NCI-H345 treated with DMSO at 0.1 percent for 48 hours (cell line): Measurements from ENCODE around the gene TTC39C.
"Not testable (repeated sequence)": the region's sequence is repeated elsewhere in the genome, so short reads cannot be mapped to it uniquely, and the experiment has no call there.

ENCODE experiments used
- DNase-seq: peaks from one replicate; lab custom pipeline; 2025; ENCODE audit not compliant: unreplicated experiment; lab: John Stamatoyannopoulos, UW

The TTC39C gene

DNA sequence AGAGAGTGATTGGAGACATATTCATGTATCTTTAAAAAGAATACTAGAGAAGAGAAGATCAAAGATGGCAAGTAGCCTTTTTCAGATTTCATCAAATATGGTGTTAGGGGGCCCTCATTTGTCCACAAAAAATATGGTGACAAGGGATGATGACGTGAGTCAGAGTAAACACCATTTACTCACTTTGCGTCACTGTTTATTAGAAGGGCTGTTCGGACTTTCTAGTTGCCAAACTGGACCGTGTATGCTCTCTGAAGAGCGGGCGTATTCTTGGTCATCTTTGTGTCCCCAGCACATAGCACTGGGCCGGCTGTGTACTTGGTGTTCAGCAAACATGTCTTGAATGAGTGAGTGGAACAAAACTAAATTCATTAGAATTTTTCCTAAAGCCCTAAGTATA lies 37.5 kb downstream of the TTC39C start:
- no peak for DNase-seq

- DNase-seq = no peak
These were observed 38.7 kb downstream of the TTC39C start for GRCh38 chr18:24053211-24053610.

GRCh38 chr18:24054130-24054529 lies 39.6 kb downstream of the TTC39C start:
- no peak for DNase-seq

DNA sequence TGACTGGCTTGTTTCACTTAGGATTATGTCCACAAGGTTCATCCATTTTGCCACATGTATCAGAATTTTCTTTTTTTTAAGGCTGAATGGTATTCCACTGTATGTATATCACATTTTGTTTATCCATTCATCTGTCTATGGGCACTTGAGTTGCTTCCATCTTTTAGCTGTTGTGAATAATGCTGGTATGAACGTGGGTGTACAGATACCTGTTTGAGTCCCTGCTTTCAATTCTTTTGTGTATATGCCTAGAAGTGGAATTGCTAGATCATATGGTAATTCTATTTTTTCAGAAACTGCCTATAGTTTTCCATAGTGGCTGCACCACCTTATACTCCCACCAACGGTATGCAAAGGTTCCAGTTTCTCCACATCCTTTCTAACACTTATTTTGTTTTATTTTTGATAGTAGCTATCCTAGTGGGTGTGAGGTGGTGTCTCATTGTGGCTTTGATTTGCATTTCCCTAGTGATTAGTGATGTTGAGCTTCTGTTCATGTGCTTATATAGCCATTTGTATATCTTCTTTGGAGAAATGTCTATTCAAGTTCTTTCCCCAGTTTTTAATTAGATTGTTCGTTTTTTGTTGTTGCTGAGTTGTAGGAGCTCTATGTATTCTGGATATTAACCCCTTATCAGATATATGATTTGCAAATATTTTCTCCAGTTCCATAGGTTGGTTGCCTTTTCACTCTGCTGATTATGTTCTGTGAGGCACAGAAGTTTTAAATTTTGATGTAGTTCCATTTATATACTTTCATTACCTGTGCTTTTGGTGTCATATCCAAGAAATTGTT lies 40.7 kb downstream of the TTC39C start:
- DNase-seq = no peak

DNA sequence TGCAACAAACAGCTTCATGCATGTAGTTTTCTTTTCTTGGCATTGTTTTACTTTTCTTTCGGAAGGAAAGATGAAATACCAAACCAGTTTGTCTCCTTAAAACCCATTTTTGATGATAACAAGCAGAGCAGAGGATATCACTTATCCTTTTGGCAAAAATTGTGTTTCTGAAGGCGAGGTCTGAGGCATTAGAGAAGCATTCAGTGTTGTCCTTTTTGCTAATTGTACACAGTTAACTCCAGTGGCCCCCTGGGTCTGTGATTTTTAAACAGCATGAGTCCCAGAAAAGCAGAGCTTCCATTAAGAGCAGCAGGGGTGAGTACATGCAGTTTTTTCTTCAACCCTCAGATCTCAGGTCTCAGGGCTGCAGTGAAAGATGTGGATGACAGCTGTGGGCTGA lies 41.3 kb downstream of the TTC39C start:
- peak; percentile 10 for DNase-seq

DNA sequence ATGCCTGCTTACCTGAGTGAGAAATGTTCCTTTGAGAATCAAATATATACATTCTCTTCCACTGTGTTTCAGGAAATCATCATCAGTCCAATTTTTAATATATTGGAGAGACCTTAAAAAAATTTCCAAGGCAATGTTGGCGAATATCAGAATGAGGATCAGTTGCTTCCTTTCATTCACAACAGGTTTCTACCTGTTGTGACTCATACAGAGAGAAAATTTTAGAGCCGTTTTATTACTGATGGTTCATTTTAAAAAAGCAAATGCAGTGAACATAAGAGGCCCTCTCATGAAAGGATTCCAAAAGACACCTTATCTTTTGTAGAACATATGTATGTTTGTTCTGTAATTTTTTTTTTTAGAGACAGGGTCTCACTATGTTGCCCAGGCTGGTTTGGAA lies 42.0 kb downstream of the TTC39C start:
- DNase-seq = no peak

DNA sequence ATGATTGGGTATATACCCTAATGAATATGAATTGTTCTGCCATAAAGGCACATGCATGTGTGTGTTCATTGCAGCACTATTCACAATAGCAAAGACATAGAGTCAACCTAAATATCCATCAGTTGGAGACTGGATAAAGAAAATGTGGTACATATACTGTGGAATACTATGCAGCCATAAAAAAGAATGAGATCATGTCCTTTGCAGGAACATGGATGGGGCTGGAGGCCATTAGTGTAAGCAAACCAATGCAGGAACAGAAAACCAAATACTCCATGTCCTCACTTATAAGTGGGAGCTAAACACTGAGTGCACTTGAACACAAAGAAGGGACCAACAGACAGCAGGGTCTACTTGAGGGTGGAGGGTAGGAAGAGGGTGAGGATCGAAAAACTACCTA lies 43.2 kb downstream of the TTC39C start:
- no peak for DNase-seq

GRCh38 chr18:24059385-24059784 lies 44.8 kb downstream of the TTC39C start:
- DNase-seq = not testable (repeated sequence)

GRCh38 chr18:24060644-24061043 lies 46.1 kb downstream of the TTC39C start:
- DNase-seq = no peak

DNA sequence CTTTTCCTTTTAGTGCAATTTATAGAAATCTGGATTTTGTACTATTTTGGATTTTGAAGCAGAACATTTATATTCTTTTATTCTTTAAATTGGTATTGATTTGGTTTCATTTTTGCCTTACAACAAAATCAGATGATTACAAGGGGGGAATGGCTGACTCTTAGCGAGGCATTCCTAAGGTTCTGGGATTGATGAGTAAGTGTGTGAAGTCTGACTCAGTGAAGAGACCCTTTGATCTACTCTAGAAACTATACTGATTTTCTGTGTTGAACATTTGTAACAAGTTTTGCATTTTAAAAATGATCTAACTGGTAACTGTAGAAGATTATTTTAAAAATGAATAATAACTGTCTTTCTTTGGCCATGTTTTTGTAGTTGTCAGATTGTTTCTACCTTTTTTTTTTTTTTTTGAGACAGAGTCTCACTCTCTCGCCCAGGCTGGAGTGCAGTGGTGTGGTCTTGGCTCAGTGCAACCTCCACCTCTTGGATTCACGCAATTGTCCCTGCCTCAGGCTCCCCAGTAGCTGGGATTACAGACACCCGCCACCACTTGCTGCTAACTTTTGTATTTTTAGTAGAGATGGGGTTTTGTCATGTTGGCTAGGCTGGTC lies 48.7 kb downstream of the TTC39C start:
- no peak for DNase-seq

GRCh38 chr18:24064391-24065100 lies 50.0 kb downstream of the TTC39C start:
- no peak for DNase-seq

GRCh38 chr18:24065906-24066305 lies 51.4 kb downstream of the TTC39C start:
- no peak for DNase-seq

- DNase-seq = no peak
These were observed 54.6 kb downstream of the TTC39C start for GRCh38 chr18:24068945-24069693.

DNA sequence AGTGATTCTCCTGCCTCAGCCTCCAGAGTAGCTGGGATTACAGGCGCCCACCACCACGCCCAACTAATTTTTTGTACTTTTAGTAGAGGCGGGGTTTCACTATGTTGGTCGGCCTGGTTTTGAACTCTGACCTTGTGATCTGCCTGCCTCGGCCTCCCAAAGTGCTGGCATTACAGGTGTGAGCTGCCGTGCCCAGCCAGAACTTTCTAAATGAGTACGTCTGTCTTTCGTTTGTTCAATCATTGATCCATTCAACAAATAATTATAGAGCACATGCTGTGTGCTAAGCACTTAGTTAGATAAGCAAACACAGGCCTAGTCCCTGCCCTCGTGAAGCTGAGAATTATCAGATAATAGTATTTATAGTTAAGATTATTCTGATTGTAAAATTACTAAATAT lies 56.5 kb downstream of the TTC39C start:
- DNase-seq = no peak

- DNase-seq = no peak
These were observed 57.2 kb downstream of the TTC39C start for GRCh38 chr18:24071779-24072178.

GRCh38 chr18:24072743-24073142 lies 58.2 kb downstream of the TTC39C start:
- no peak for DNase-seq

DNA sequence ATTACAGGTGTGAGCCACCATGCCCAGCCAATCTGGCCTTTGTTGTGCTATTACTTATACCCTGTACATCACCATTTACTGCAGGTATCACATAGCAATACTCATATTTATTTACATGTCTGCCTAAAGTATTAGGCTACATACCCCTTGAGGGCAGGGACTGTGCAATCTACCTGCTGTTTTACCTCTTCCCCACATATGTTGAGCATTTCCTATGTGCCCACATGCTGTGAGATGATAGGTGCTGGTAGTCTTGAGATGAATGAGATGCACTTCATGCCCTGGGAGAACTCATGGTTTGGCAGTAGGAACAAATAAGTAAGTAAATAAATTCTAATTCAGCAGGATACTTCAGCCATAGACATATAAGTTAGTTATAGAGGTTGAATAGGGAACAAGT lies 59.2 kb downstream of the TTC39C start:
- DNase-seq = no peak

DNA sequence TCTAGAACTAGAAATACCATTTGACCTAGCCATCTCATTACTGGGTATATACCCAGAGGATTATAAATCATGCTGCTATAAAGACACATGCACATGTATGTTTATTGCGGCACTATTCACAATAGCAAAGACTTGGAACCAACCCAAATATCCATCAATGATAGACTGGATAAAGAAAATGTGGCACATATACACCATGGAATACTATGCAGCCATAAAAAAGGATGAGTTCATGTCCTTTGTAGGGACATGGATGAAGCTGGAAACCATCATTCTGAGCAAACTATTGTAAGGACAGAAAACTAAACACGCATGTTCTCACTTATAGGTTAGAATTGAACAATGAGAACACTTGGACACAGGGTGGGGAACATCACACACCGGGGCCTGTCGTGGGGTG lies 60.2 kb downstream of the TTC39C start:
- DNase-seq = not testable (repeated sequence)

GRCh38 chr18:24075767-24076597 lies 61.4 kb downstream of the TTC39C start:
- DNase-seq = no peak

DNA sequence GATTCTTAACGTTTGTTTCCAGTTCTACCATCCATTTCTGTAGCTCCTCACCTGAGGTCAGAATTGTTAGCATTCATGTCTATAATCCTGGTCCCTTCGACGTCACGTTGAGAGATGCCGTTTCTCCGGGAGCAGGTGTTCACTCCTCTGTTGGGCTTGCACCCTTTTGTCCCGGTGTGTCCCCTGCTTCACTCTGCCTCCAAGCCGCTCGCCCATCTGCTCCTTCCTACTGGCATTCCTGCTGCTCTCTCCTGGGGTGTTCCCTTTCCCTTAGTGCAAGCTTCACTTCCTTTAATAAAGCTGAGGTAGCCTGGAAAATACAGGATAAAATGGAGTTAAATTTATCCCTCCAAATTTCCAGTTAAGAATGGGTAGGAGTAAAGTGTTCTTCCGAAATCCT lies 62.4 kb downstream of the TTC39C start:
- DNase-seq = peak; percentile 43

- no peak for DNase-seq
These were observed 63.8 kb downstream of the TTC39C start for GRCh38 chr18:24078391-24078790.
